Kidney epithelial cell (primary cell): ENCODE measurements around the gene TMEM260. TPM values are rescaled to one million over a fixed set of nuclear protein-coding genes. Genes with fewer than 3 reads are reported as not detected.

ENCODE experiments used
- DNase-seq: peaks from one replicate; pipeline ENCODE4 v3.0.0-alpha.2; 2010; ENCODE audit warnings: low read depth
- H3K27me3 ChIP-seq: 2 replicates; pipeline ENCODE4 v1.6.0; 2011; ENCODE audit warnings: low read length; ENCODE audit not compliant: control insufficient read depth, insufficient read depth
- H3K36me3 ChIP-seq: 2 replicates; pipeline ENCODE4 v1.5.1; 2011; ENCODE audit warnings: low read length; ENCODE audit not compliant: control insufficient read depth, insufficient read depth
- H3K4me3 ChIP-seq: 2 replicates; pipeline ENCODE4 v1.5.1; 2011; ENCODE audit warnings: low read depth, mild to moderate bottlenecking, control low read depth, low read length
- CTCF ChIP-seq: IDR thresholded peaks from 2 replicates; pipeline ENCODE4 v1.5.1; 2011; ENCODE audit warnings: mild to moderate bottlenecking, moderate library complexity, low read length, control low read depth, inconsistent platforms; ENCODE audit not compliant: insufficient read depth, poor library complexity, severe bottlenecking
- total RNA-seq: library from RNA; depleted of rRNA; stranded (reverse); fragments of >200 nt; gene quantifications from 2 replicates; pipeline ENCODE4 v1.2.3, GENCODE V29; 2015

TMEM260 gene
- total RNA-seq, 1 donor from 2014 or later: 16.5 TPM

- no peak for DNase-seq
- TF ChIP-seq CTCF: no peak
- no peaks in the 10 kb centered on the region for H3K27me3 ChIP-seq
- H3K36me3 ChIP-seq: no peaks in the 10 kb centered on the region
- no peak overlapping the region for H3K4me3 ChIP-seq
Measured at GRCh38 chr14:56549721-56550120, 29.9 kb upstream of the TMEM260 start.

- DNase-seq: no peak
- Histone ChIP-seq H3K27me3 (peaks cover 5% of the 10 kb centered on the region), H3K4me3 (no peak overlapping the region), H3K36me3 (no peaks in the 10 kb centered on the region)
- TF ChIP-seq CTCF: no peak
Measured at GRCh38 chr14:56552615-56553014, 27.0 kb upstream of the TMEM260 start.

DNA sequence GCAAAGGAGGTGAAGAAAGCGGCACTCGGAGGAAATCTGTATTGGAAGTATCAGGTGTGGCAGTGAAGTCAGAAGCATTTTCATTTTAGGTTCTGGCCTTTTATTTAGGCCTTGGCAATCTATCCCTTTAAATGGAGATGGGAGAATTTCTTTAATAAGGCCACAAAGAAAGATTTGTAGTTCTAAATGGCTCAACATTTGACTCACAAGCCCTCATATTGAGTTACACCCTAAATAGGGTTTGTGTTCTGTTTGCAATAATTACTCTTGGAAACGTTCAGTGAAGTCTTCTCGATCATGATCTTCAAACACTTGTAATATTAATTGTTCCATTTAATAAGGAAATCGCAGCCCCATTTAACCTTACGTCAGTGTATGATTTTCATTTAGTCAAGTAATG lies 25.3 kb upstream of the TMEM260 start:
- TF ChIP-seq CTCF: no peak
- peaks cover 5% of the 10 kb centered on the region for H3K27me3 ChIP-seq
- no peaks in the 10 kb centered on the region for H3K36me3 ChIP-seq
- H3K4me3 ChIP-seq: no peak overlapping the region
- DNase-seq: no peak

DNA sequence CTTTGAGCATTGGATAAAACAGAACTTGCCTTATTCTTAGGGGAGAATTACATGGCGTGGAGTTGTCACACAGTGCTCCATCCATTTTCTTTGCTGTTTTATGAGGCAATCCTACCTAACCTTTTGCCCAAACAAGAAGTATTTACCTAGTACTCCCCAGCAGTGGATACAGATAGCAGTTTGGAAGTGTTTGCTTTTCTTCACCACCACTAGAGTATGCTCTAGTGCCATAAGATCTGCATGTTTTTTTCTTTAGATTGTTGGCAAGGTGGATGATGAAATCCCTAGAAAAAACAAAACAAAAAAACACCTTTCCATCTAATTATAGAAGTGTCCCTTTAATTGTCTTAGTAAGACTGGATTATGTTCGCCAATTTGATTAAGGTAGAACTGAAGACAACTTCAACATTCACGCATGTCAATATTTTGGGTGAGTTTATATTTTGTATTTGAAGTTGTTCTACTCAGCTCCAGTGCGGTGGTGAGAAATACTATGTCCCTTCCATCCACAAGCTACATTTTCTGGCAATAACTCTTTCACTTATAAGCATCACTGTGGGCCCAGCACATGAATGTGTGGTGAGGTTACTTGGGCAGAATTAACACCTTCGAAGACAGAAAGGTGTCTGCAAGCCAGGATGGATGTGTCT lies 23.6 kb upstream of the TMEM260 start:
- peaks cover 5% of the 10 kb centered on the region for H3K27me3 ChIP-seq
- no peaks in the 10 kb centered on the region for H3K36me3 ChIP-seq
- DNase-seq: peak; percentile 25
- no peak overlapping the region for H3K4me3 ChIP-seq
- peak; percentile 73 for TF ChIP-seq CTCF

DNA sequence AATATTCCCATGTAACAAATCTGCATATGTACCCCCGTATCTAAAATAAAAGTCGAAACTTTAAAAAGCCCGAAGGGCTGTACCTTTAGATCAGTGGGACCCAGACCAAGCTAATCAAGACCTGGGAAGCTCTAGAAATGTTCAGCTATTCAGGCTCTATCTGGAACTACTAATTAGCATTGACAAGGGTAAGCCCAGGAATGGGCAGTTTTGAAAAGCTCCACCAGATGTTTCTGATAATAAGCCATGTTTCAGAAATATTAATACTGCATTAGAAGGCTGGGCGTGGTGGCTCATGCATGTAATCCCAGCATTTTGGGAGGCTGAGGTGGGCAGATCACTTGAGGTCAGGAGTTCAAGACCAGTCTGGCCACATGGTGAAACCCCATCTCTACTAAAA lies 20.4 kb upstream of the TMEM260 start:
- no peaks in the 10 kb centered on the region for H3K36me3 ChIP-seq
- no peak overlapping the region for H3K4me3 ChIP-seq
- no peak for DNase-seq
- no peak for TF ChIP-seq CTCF
- H3K27me3 ChIP-seq: peaks cover 5% of the 10 kb centered on the region

- peaks cover 1% of the 10 kb centered on the region for H3K27me3 ChIP-seq
Measured at GRCh38 chr14:56561606-56562005, 18.0 kb upstream of the TMEM260 start.

More at GRCh38 chr14:56561606-56562005, 18.0 kb upstream of the TMEM260 start:
- Histone ChIP-seq H3K4me3 (no peak overlapping the region), H3K36me3 (no peaks in the 10 kb centered on the region)
- no peak for DNase-seq
- TF ChIP-seq CTCF: no peak
